ENCODE data around the gene IL7R. TPM values are rescaled to one million over a fixed set of nuclear protein-coding genes. Genes with fewer than 3 reads are reported as not detected.
A peak's percentile ranks its signal among the peaks of the same experiment; 100 is the strongest.

Gene IL7R
- total RNA-seq, 1 experiment from 2014 or later = 7.7 TPM

DNA sequence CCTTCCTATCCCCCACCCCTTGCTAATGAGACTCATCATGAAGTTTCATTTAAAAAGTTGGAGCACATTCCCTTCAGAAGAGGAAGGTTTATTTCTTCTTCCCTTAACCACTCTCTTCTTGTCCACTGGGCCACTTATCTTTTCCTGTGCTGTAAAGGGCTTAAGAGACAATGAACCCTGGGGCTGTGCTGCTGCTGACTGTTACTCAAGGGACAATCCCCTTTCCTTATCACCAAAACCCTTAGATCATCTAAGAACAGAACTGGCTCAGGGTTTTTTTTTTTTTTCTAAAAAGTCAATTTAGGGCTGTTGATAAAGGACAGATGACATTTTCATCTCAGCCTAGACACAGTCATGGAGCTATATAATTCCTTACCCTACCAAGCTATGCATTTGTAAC is 52.1 kb downstream of the IL7R start:
- no TSS peak for BruUV-seq (replicated peaks)
- ChIA-PET CTCF (no interaction called here), POLR2A (ENCODE audit: low non-redundant PET) (no interaction called here)
- no peak for DNase-seq (ENCODE audit: low spot score)
- H3K36me3 ChIP-seq (ENCODE audit: insufficient read depth, low read length, poor library complexity, severe bottlenecking) = no peaks in the 10 kb centered on the region
- no peak overlapping the region for H3K27ac ChIP-seq (ENCODE audit: low read depth, low read length, poor library complexity, severe bottlenecking)
- peaks cover 2% of the 10 kb centered on the region for H3K9me3 ChIP-seq (ENCODE audit: low read depth, low read length, poor library complexity, severe bottlenecking)
- no peak overlapping the region for H3K4me3 ChIP-seq (ENCODE audit: low read depth, low read length, poor library complexity, severe bottlenecking)
- intact Hi-C loops (cut with micrococcal nuclease; ENCODE audit: unreplicated experiment) = no loop called here
- H3K4me1 ChIP-seq (ENCODE audit: insufficient read depth, low read length, poor library complexity, severe bottlenecking) = no peaks in the 10 kb centered on the region
- TF ChIP-seq, protein P1, sequence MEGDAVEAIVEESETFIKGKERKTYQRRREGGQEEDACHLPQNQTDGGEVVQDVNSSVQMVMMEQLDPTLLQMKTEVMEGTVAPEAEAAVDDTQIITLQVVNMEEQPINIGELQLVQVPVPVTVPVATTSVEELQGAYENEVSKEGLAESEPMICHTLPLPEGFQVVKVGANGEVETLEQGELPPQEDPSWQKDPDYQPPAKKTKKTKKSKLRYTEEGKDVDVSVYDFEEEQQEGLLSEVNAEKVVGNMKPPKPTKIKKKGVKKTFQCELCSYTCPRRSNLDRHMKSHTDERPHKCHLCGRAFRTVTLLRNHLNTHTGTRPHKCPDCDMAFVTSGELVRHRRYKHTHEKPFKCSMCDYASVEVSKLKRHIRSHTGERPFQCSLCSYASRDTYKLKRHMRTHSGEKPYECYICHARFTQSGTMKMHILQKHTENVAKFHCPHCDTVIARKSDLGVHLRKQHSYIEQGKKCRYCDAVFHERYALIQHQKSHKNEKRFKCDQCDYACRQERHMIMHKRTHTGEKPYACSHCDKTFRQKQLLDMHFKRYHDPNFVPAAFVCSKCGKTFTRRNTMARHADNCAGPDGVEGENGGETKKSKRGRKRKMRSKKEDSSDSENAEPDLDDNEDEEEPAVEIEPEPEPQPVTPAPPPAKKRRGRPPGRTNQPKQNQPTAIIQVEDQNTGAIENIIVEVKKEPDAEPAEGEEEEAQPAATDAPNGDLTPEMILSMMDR (conservative IDR thresholded peaks at IDR 0.05; ENCODE audit: low read depth, low read length) = no peak
- no peaks in the 10 kb centered on the region for H3K27me3 ChIP-seq (replicated peaks; ENCODE audit: insufficient read depth, low read depth, low read length, poor library complexity)

DNA sequence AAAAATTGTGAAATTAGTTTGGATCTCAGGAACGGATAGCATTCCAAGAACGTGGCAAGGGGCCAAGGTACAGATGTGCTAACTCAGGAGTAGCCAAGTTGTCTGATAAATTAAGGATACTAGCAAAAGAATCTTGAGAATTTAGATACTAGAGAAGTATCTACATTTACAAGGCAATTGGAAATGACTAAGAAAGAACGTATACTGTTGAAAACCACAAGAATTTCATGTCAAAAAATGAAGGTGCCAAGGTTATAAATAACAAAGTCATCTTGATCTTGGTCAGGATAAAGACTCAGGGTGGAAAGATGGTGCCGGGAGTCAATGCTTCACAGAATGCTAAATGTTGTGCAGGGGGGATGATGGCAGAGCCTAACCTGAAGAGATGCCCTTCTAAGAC is 62.5 kb downstream of the IL7R start:
- no TSS peak for BruUV-seq (replicated peaks)
- Histone ChIP-seq H3K27me3 (replicated peaks; ENCODE audit: insufficient read depth, low read depth, low read length, poor library complexity) (no peaks in the 10 kb centered on the region), H3K9me3 (ENCODE audit: low read depth, low read length, poor library complexity, severe bottlenecking) (no peaks in the 10 kb centered on the region), H3K4me3 (ENCODE audit: low read depth, low read length, poor library complexity, severe bottlenecking) (no peak overlapping the region), H3K27ac (ENCODE audit: low read depth, low read length, poor library complexity, severe bottlenecking) (no peak overlapping the region), H3K4me1 (ENCODE audit: insufficient read depth, low read length, poor library complexity, severe bottlenecking) (no peaks in the 10 kb centered on the region), H3K36me3 (ENCODE audit: insufficient read depth, low read length, poor library complexity, severe bottlenecking) (no peaks in the 10 kb centered on the region)
- TF ChIP-seq, protein P1 (conservative IDR thresholded peaks at IDR 0.05; ENCODE audit: low read depth, low read length) = no peak
- no peak for TF ChIP-seq EZH2 (IDR thresholded peaks at IDR 0.05; ENCODE audit: borderline replicate concordance, low read depth, low read length, poor library complexity, severe bottlenecking)
- no peak for DNase-seq (ENCODE audit: low spot score)
- POLR2A ChIA-PET (ENCODE audit: low non-redundant PET) = interaction anchor here (0.6 kb wide), 1 partner anchor 1092 kb away, joined by 3 read pairs; no protein-coding TSS in a partner anchor
- CTCF ChIA-PET = no interaction called here
- intact Hi-C loops (cut with micrococcal nuclease; ENCODE audit: unreplicated experiment) = no loop called here

DNA sequence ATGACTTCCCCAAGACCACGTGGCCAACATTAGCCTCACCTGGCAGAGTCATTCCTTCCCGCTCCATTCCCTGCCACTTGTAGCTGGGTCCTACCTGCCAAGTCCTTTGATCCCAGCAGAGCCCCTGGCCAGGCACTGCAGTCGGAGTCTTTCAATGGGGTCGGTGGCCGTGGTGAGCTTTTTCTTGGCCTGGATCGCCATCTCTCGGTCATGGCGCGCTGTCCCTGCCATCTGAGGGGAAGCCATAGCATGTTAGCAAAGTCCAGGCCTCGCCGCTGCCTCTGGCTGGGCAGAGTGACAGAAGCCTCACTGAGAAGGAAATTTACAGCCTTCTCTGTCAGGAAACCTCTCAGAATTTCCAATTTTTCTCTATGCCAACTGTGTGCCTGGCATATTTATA is 64.2 kb downstream of the IL7R start:
- intact Hi-C loops (cut with micrococcal nuclease; ENCODE audit: unreplicated experiment) = loop anchor here (10.0 kb wide), 1 partner anchor 716 kb away; no protein-coding TSS in a partner anchor
- ChIA-PET POLR2A (ENCODE audit: low non-redundant PET) (interaction anchor here (0.6 kb wide), 1 partner anchor 37 kb away, joined by 3 read pairs; no protein-coding TSS in a partner anchor), CTCF (no interaction called here)
- H3K4me3 ChIP-seq (ENCODE audit: low read depth, low read length, poor library complexity, severe bottlenecking) = no peak overlapping the region
- DNase-seq (ENCODE audit: low spot score) = peak; percentile 21
- no peak overlapping the region for H3K27ac ChIP-seq (ENCODE audit: low read depth, low read length, poor library complexity, severe bottlenecking)
- H3K36me3 ChIP-seq (ENCODE audit: insufficient read depth, low read length, poor library complexity, severe bottlenecking) = no peaks in the 10 kb centered on the region
- no peaks in the 10 kb centered on the region for H3K9me3 ChIP-seq (ENCODE audit: low read depth, low read length, poor library complexity, severe bottlenecking)
- BruUV-seq (replicated peaks) = no TSS peak
- no peaks in the 10 kb centered on the region for H3K27me3 ChIP-seq (replicated peaks; ENCODE audit: insufficient read depth, low read depth, low read length, poor library complexity)
- no peak for TF ChIP-seq EZH2 (IDR thresholded peaks at IDR 0.05; ENCODE audit: borderline replicate concordance, low read depth, low read length, poor library complexity, severe bottlenecking)
- TF ChIP-seq, protein P1 (conservative IDR thresholded peaks at IDR 0.05; ENCODE audit: low read depth, low read length) = peak; percentile 47; the same call in 1 of the 2 replicates
- H3K4me1 ChIP-seq (ENCODE audit: insufficient read depth, low read length, poor library complexity, severe bottlenecking) = peaks cover under 1% of the 10 kb centered on the region
